BJ (cell line): ENCODE results near the gene C17orf75. TPM values are rescaled to one million over a fixed set of nuclear protein-coding genes. Genes with fewer than 3 reads are reported as not detected.
"Not testable (repeated sequence)": the region's sequence is repeated elsewhere in the genome, so short reads cannot be mapped to it uniquely, and the experiment has no call there.

Experiments
- CTCF ChIA-PET: fragments of 350-600 bp; formaldehyde crosslinking; extraction: SDS; loops from one replicate; lab custom pipeline; 2021; ENCODE audit warnings: antibody characterized with exemption, inconsistent platforms; lab: Yijun Ruan, JAX
- POLR2A ChIA-PET: fragments of 300-600 bp; sonication (Branson Sonifier 250); formaldehyde crosslinking; extraction: SDS; loops from one replicate; lab custom pipeline; 2021; ENCODE audit warnings: antibody characterized with exemption; lab: Charles Lee
- DNase-seq: peaks from one replicate; pipeline ENCODE4 v3.0.0-alpha.2; 2011; ENCODE audit warnings: low read depth
- H3K27me3 ChIP-seq: 2 replicates; pipeline ENCODE4 v1.6.0; 2011; ENCODE audit warnings: low read length; ENCODE audit not compliant: control insufficient read depth, insufficient read depth
- H3K36me3 ChIP-seq: 2 replicates; pipeline ENCODE4 v1.5.1; 2011; ENCODE audit warnings: low read length; ENCODE audit not compliant: control insufficient read depth, insufficient read depth
- H3K4me3 ChIP-seq: 2 replicates; pipeline ENCODE4 v1.5.1; 2011; ENCODE audit warnings: low read depth, mild to moderate bottlenecking, control low read depth, low read length
- CTCF ChIP-seq: IDR thresholded peaks from 2 replicates; pipeline ENCODE4 v1.5.1; 2011; ENCODE audit warnings: low read depth, mild to moderate bottlenecking, control low read depth, inconsistent platforms, low read length, moderate library complexity; ENCODE audit not compliant: insufficient read depth
- polyA plus RNA-seq: library from polyadenylated mRNA; depleted of rRNA; stranded (reverse); fragments of >200 nt; gene quantifications from 2 replicates; pipeline ENCODE4 v1.2.3, GENCODE V29; 2011

The C17orf75 gene
- polyA plus RNA-seq, 1 experiment = 9.6 TPM

GRCh38 chr17:32323811-32324491, 18.0 kb downstream of the C17orf75 start:
- H3K36me3 ChIP-seq = no peaks in the 10 kb centered on the region
- no peaks in the 10 kb centered on the region for H3K27me3 ChIP-seq
- no peak for TF ChIP-seq CTCF
- no peak for DNase-seq
- ChIA-PET POLR2A (no interaction called here), CTCF (interaction anchor here (13.2 kb wide), 1 partner anchor 71 kb away, joined by 110 read pairs; no protein-coding TSS in a partner anchor)
- H3K4me3 ChIP-seq = no peak overlapping the region

- CTCF ChIA-PET = interaction anchor here (13.2 kb wide), 1 partner anchor 70 kb away, joined by 110 read pairs; no protein-coding TSS in a partner anchor
- no peak overlapping the region for H3K4me3 ChIP-seq
- H3K27me3 ChIP-seq = no peaks in the 10 kb centered on the region
- no peak for TF ChIP-seq CTCF
- POLR2A ChIA-PET = no interaction called here
- no peak for DNase-seq
- no peaks in the 10 kb centered on the region for H3K36me3 ChIP-seq
Measured at GRCh38 chr17:32323046-32323445, 18.9 kb downstream of the C17orf75 start.

- ChIA-PET CTCF (interaction anchor here (0.9 to 13.2 kb wide), 7 partner anchors 8 to 118 kb away, joined by 3 to 110 read pairs (median 4); no protein-coding TSS in a partner anchor), POLR2A (no interaction called here)
- Histone ChIP-seq H3K27me3 (no peaks in the 10 kb centered on the region), H3K36me3 (no peaks in the 10 kb centered on the region), H3K4me3 (no peak overlapping the region)
- TF ChIP-seq CTCF = no peak
- no peak for DNase-seq
Measured at GRCh38 chr17:32320847-32321246, 21.1 kb downstream of the C17orf75 start.

GRCh38 chr17:32320080-32320479, 21.9 kb downstream of the C17orf75 start:
- POLR2A ChIA-PET, H3K36me3 ChIP-seq, H3K27me3 ChIP-seq, H3K4me3 ChIP-seq, DNase-seq: not testable (repeated sequence)
- CTCF ChIA-PET = interaction anchor here (1.0 to 13.2 kb wide), 12 partner anchors 9 to 117 kb away, joined by 3 to 110 read pairs (median 4); no protein-coding TSS in a partner anchor

GRCh38 chr17:32319548-32319905, 22.4 kb downstream of the C17orf75 start:
- peak; percentile 99 for TF ChIP-seq CTCF
- ChIA-PET CTCF (interaction anchor here (1.0 to 13.2 kb wide), 12 partner anchors 8 to 117 kb away, joined by 3 to 110 read pairs (median 4); no protein-coding TSS in a partner anchor), POLR2A (no interaction called here)
- Histone ChIP-seq H3K4me3 (no peak overlapping the region), H3K27me3 (peaks cover 2% of the 10 kb centered on the region; the same call in 1 of the 2 replicates), H3K36me3 (no peaks in the 10 kb centered on the region)
- DNase-seq = no peak
